GM23338 (cell line): Measurements from ENCODE around the gene RPH3AL.

Experiments
- CREB1 ChIP-seq: fragments of 250-450 bp; sonication (Bioruptor Pico); IDR thresholded peaks from 2 replicates; pipeline ENCODE4 v1.5.0; 2020; ENCODE audit warnings: low read depth, mild to moderate bottlenecking, moderate library complexity
- CTCF ChIP-seq, 2 experiments: fragments of 200-600 bp in 1 of 2; sonication (generic) in 1 of 2; conservative IDR thresholded peaks; 2 replicates each; pipeline versions ENCODE4 v1.5.1 to v1.6.1; 2016 to 2017; ENCODE audit warnings: antibody characterized with exemption in 2 of 2, low read depth in 2 of 2, mild to moderate bottlenecking in 2 of 2, moderate library complexity in 1 of 2
- ETS1 ChIP-seq: IDR thresholded peaks from 2 replicates; pipeline ENCODE4 v1.6.1; 2016; ENCODE audit warnings: antibody characterized with exemption
- EZH2 ChIP-seq: fragments of 200-600 bp; sonication (generic); IDR thresholded peaks from one replicate; pipeline ENCODE4 v1.8.0; 2017; ENCODE audit warnings: antibody characterized with exemption, mild to moderate bottlenecking, low read depth; ENCODE audit not compliant: unreplicated experiment
- EZH2phosphoT487 ChIP-seq: fragments of 200-600 bp; sonication (generic); IDR thresholded peaks from one replicate; pipeline ENCODE4 v1.8.1; 2018; ENCODE audit warnings: antibody characterized with exemption; ENCODE audit not compliant: unreplicated experiment
- JUNB ChIP-seq: IDR thresholded peaks from one replicate; pipeline ENCODE4 v1.6.1; 2016; ENCODE audit warnings: antibody characterized with exemption; ENCODE audit not compliant: unreplicated experiment
- NANOG ChIP-seq: IDR thresholded peaks from 2 replicates; pipeline ENCODE4 v1.6.1; 2016; ENCODE audit warnings: antibody characterized with exemption, borderline replicate concordance
- POLR2AphosphoS5 ChIP-seq: IDR thresholded peaks from 2 replicates; pipeline ENCODE4 v1.6.1; 2016; ENCODE audit warnings: antibody characterized with exemption, low read depth
- REST ChIP-seq: IDR thresholded peaks from one replicate; pipeline ENCODE4 v1.6.1; 2018; ENCODE audit warnings: antibody characterized with exemption; ENCODE audit not compliant: unreplicated experiment
- STAT1 ChIP-seq: IDR thresholded peaks from one replicate; pipeline ENCODE4 v1.6.1; 2016; ENCODE audit warnings: antibody characterized with exemption; ENCODE audit not compliant: unreplicated experiment

GRCh38 chr17:319266-319665 lies 33.3 kb downstream of the RPH3AL start:
- TF ChIP-seq EZH2phosphoT487 (no peak), CTCF (conservative IDR thresholded peaks at IDR 0.05; ENCODE audit: low read depth in 2 of 2) (no peak), EZH2 (no peak), REST (no peak), NANOG (no peak), POLR2AphosphoS5 (no peak), STAT1 (no peak), CREB1 (no peak), JUNB (no peak), ETS1 (no peak)
